Mononuclear cell (primary cell): ENCODE results near the gene HIC2. TPM values are rescaled to one million over a fixed set of nuclear protein-coding genes. Genes with fewer than 3 reads are reported as not detected.
"Not testable (repeated sequence)": the region's sequence is repeated elsewhere in the genome, so short reads cannot be mapped to it uniquely, and the experiment has no call there.

ENCODE experiments used
- H3K27me3 ChIP-seq: 2 replicates; pipeline ENCODE4 v1.6.0; 2011; ENCODE audit warnings: low read length, control low read depth; ENCODE audit not compliant: insufficient read depth
- H3K4me1 ChIP-seq: 2 replicates; pipeline ENCODE4 v1.5.1; 2011; ENCODE audit warnings: mild to moderate bottlenecking, low read length, control low read depth; ENCODE audit not compliant: insufficient read depth
- H3K4me3 ChIP-seq: 2 replicates; pipeline ENCODE4 v1.5.1; 2011; ENCODE audit warnings: mild to moderate bottlenecking, low read length, moderate library complexity
- H3K9me3 ChIP-seq: 2 replicates; pipeline ENCODE4 v1.5.1; 2011; ENCODE audit warnings: low read depth, mild to moderate bottlenecking, control low read depth, low read length
- total RNA-seq: library from RNA; depleted of rRNA; stranded (reverse); fragments of >200 nt; gene quantifications from one replicate; pipeline ENCODE4 v1.2.3, GENCODE V29; 2012

Gene HIC2
- total RNA-seq, 1 donor: 8.5 TPM

DNA sequence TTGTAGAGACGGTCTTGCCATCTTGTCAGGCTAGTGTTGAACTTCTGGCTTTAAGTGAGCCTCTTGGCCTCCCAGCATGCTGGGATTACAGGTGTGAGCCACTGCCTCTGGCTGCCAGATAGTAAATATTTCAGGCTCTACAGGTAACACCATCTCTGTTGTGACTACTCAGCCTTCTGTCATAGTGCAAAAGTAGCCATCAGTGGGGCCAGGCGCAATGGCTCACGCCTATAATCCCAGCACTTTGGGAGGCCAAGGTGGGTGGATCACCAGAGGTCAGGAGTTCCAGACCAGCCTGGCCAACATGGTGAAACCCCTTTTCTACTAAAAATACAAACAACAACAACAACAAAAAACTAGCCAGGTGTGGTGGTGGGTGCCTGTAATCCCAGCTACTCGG, 35.5 kb downstream of the HIC2 start:
- not testable (repeated sequence) for H3K4me1 ChIP-seq

GRCh38 chr22:21454998-21455333, 37.8 kb downstream of the HIC2 start:
- not testable (repeated sequence) for H3K9me3 ChIP-seq

More for the DNA sequence above, 35.5 kb downstream of the HIC2 start:
- not testable (repeated sequence) for H3K4me3 ChIP-seq, H3K9me3 ChIP-seq, H3K27me3 ChIP-seq

GRCh38 chr22:21455334-21456089, 38.3 kb downstream of the HIC2 start:
- H3K27me3 ChIP-seq: no peaks in the 10 kb centered on the region
- no peaks in the 10 kb centered on the region for H3K4me1 ChIP-seq
- no peak overlapping the region for H3K4me3 ChIP-seq
- H3K9me3 ChIP-seq: no peaks in the 10 kb centered on the region

More at GRCh38 chr22:21454998-21455333, 37.8 kb downstream of the HIC2 start:
- not testable (repeated sequence) for H3K4me1 ChIP-seq, H3K27me3 ChIP-seq, H3K4me3 ChIP-seq

GRCh38 chr22:21457023-21457787, 40.0 kb downstream of the HIC2 start:
- Histone ChIP-seq H3K4me3 (no peak overlapping the region), H3K27me3 (no peaks in the 10 kb centered on the region), H3K9me3 (no peaks in the 10 kb centered on the region), H3K4me1 (no peaks in the 10 kb centered on the region)

- H3K4me3 ChIP-seq, H3K4me1 ChIP-seq, H3K9me3 ChIP-seq, H3K27me3 ChIP-seq: not testable (repeated sequence)
Observed at GRCh38 chr22:21462672-21463071, 45.5 kb downstream of the HIC2 start.

DNA sequence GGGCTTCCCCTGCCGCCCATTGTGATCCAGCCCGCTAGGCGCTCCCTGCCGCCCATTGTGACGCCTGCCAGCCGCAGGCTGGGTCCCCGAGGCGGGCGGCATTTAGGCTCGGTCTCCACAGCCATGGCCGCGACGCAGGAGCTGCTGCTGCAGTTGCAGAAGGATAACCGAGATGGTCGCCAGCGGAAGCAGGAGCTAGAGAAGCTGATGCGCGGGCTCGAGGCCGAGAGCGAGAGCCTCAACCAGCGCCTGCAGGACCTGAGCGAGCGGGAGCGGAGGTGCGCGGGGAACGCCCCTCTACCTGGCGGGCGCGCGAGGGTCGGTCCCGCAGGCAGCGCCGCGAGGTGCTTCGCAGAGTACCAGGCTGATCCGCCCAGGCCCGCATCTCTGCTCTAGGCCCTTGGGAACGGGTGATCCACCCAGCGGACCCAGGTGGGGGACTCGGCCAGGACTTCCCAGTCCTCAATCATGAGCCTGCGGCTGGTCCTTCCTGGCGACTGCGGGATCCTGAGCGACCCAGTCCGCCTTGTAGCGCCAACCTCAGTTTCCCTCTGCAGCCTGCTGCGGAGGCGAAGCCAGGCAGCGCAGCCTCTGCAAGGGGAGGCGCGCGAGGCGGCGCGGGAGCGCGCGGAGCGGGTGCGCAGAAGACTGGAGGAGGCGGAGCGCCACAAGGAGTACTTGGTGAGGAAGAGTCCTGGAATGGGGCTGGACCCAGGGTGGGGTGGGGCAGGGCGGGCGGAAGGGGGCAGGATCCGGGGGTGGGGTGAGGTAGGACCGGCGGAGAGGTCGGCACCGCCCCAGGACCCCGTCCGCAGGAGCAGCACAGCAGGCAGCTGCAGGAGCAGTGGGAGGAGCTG, 50.4 kb downstream of the HIC2 start, which contains the start of gene TMEM191C:
Gene TMEM191C (plus strand): TSS at position 51 of the 857 bp plus-strand sequence. CDS start 73 bp downstream, at position 124.
- H3K9me3 ChIP-seq, H3K27me3 ChIP-seq, H3K4me1 ChIP-seq: not testable (repeated sequence)
- H3K4me3 ChIP-seq: peak within 1 kb of the TSS; percentile 29

- not testable (repeated sequence) for H3K27me3 ChIP-seq, H3K4me1 ChIP-seq, H3K9me3 ChIP-seq
- H3K4me3 ChIP-seq: peak overlapping the region; percentile 29
Observed at GRCh38 chr22:21468194-21469096, 51.3 kb downstream of the HIC2 start.

DNA sequence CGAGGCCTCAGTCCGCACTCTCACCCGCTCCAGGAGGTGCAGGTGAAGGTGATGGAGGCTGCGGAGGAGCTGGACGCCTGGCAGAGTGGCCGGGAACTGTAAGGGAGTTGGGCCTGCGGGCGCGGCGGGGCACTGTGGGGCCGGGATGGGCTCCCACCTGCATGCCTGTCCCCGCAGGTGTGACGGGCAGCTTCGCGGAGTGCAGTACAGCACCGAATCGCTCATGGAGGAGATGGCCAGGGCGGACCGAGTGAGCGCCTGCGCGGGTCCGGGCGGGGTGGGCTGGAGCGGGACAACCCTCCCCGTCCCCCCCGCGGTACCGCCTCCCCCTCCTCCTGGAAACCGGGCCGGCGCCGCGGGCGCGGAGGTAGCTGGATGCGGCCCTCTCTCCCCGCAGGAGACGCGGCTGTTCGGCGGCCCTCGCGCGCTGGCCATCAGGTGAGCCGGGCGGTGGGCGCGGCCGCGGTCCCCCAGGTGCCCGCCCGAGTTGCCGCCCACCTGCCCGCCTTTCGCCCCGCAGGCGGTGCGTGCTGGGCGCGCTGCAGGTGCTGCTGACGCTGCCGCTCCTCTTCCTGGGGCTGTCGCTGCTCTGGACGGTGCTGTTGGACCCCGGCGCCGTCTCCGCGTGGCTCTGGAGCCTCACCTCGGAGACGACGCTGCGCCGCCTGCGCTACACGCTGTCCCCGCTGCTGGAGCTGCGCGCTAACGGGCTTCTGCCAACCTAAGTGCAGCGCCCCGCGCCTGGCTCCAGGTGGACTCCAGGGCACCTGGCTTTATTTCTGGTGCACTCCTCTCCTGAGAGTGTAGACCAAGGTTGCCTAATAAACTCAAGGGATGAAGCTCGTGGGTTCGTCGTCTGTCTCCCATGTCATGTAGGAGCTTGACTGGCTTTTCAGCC, 52.2 kb downstream of the HIC2 start:
- H3K4me1 ChIP-seq, H3K27me3 ChIP-seq, H3K9me3 ChIP-seq, H3K4me3 ChIP-seq: not testable (repeated sequence)

DNA sequence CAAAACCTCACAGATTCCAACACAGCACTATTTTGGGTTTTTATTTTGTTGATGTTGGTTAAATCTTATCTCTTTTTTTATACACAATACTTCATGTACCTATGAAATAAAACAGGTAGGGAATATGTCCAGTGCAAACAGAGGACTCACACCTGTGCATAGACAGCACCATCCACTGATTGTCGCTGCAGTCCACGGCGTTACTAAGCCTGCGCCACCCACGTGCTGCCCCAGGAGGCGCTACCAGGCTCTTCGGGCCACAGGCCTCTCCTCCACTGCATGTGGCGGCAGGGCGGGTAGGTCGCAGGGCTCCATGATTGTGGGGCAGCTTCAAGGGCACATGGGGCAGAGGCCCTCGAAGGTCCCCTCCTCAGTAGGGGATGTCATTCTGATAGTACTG, 55.8 kb downstream of the HIC2 start:
- H3K4me1 ChIP-seq: not testable (repeated sequence)

DNA sequence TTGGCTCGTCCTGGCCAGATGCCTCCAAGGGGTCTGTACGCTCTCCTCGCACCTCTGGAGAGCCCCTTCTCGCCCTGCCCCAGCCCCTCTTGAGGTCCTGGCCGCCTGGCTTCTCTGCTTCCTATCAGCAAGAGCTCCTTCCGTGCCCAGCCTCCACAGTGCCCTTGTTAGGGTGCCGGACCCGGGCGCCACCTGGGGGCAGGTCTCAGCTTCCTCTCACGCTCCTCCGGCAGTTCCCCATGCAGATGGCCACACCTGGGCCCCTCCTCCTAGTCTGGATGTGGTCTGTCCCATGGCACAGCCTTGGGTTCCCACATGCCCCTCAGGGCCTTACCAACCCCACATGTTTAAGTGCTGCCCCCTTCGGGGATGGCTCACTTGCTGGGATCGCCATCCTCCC, 56.5 kb downstream of the HIC2 start:
- not testable (repeated sequence) for H3K27me3 ChIP-seq, H3K9me3 ChIP-seq, H3K4me1 ChIP-seq, H3K4me3 ChIP-seq

More for the DNA sequence above, 55.8 kb downstream of the HIC2 start:
- not testable (repeated sequence) for H3K9me3 ChIP-seq, H3K27me3 ChIP-seq, H3K4me3 ChIP-seq

DNA sequence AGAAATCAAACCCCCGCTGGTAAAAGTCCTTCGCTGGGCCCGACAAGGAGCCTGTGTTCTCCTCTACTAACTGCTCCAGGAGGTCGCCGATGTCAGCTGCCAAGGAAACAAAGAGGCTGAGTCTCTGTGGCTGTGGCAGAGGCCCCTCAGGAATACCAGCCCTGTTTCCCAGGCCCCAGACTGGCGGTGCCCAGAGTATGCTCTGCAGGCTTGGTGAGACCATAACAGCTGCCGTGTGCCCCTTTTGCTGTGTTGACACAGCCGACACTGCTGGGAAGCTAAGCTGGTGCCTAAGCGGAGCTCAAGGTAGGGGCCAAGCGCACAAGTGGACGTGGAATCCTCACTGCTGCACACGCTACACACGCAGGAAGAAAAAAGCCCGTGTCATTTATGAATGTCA, 66.9 kb downstream of the HIC2 start:
- not testable (repeated sequence) for H3K4me3 ChIP-seq, H3K4me1 ChIP-seq, H3K27me3 ChIP-seq, H3K9me3 ChIP-seq

DNA sequence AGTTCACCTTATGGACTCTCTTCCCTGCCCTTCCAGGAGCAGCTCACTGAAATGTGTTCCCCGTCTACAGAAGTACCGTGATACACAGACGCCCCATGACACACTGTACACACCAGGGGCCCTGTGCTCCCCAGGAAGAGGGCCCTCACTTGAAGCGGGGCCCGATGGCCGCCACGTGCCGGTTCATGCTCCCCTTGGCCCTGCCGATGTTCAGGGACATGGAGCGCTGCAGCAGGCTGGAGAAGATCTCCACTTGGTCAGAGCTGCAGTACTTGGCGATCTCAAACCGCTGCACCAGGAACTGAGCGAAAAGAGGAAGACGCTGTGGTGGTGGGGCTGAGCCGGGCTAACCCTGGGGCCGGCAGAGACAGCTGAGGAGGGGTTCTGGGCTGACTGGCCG, 70.6 kb downstream of the HIC2 start:
- not testable (repeated sequence) for H3K4me1 ChIP-seq, H3K9me3 ChIP-seq, H3K27me3 ChIP-seq, H3K4me3 ChIP-seq

DNA sequence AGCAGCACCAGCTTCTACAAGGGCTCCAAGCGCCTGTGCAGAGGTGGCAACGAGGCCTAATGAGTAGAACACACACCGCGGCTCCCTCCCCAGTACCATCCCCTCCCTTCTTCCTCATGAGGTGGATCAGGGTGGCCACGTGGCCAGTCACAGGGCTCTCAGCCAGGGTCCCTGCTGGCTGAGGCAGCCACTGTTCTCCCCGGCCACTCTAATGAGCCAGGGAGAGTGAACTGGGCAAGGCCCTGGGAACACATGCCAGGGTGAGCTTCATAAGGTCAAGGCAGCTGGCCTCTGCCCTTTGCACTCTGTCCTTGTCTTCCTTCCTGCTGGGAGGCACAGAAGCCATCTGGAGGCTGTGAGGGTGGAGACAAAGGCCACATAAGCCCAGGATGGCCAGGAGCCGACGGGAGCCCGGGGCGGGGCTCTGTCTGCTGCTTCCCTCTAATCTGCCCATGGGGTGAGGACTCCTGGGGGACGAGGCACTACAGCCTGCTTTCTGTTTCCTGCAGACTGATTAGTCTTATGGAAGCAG, 72.0 kb downstream of the HIC2 start:
- not testable (repeated sequence) for H3K4me1 ChIP-seq, H3K9me3 ChIP-seq, H3K4me3 ChIP-seq, H3K27me3 ChIP-seq
